LoVo (cell line): ENCODE results near the gene ECSCR.

ENCODE experiments used
- DNase-seq: peaks from one replicate; pipeline ENCODE4 v3.0.0-alpha.2; 2016; ENCODE audit warnings: low spot score

Gene ECSCR

DNA sequence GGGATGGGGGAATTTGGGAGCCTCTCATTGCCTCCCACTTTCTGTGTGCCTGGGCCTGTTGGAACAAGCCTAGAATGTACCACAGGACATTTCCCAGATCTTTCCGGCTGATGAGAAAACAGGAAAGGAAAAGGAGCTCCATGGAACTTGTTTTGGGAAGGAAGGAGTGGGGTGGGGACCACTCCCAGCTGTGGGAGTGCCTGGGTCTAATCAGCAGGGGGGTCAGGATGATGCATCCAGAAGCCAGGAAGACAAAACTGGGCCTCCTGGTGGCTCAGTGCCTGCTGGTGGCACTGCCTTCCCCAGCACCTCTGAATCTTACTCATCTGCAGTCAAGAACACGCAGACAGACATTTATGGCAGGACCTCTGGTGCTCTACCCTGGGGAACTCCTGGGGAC lies 11.0 kb upstream of the ECSCR start:
- DNase-seq, result no peak

DNA sequence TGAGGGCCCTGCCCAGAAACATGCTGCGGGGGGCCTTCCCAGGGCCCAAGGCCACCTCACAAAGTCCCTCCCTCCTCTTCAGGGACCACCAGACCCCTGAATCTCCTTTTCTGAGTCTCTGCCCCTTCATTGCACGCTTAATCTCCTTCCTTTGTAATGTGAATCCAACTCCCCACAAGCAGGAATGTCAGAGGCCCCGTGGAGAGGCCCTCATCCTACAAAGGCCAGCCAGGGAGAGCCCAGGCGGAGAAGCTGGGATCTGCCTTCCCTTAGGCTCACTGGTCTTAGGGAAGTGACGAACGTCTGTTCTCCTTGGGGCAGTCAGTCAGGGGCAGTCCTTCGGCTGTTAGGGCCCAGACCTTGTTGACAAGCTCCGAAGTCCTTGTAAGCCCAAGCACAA lies 10.6 kb upstream of the ECSCR start:
- no peak for DNase-seq

DNA sequence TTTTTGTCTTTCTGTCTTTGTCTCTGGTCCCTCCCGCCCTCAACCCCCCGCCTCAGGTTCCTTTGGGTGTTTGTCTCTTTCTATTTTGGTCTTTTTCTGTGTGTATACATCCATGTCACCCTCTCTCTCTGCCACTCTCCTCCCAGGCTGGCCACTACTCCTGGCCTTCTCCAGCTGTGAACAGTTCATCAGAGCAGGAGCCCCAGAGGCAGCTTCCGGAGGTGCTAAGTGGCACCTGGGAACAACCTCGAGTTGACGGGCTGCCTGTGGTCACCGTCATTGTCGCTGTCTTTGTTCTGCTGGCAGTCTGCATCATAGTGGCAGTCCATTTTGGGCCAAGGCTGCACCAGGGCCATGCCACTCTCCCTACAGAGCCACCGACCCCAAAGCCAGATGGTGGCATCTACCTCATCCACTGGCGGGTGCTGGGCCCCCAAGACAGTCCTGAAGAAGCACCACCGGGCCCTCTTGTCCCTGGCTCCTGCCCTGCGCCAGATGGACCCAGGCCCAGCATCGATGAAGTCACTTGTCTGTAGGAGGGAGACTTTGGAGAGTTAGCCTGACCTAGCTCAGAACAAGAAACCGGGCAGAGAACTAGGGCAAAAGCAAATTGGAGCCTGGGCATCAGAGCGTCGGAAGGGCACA lies 10.0 kb upstream of the ECSCR start:
- DNase-seq, result no peak

DNA sequence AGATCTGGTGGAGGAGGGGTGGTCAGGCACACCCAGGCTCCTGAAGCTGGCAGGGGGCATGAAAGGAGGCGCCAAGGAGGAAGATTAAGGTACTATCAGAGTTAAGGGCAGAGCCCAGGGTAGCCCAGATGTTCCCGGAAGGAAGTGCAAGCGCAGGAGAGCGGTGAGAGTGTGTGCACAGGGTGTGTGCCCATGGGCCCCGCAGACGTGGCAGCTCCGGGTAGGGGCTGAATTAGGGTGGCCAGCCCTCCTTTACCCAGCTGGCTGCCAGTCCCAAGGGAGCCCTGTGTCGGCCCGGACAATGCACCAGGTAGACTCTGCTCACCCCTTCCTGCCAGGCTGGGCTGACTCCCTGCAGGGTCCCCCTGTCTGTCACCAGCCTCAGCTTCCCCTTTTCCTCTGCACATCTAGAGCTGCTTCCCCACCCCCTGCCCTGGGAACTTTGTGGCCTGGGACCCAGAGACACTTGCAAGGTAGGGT lies 8.3 kb upstream of the ECSCR start, which contains the start of gene SMIM33:
TSS of gene SMIM33 (plus strand) at position 184 of the 480 bp plus-strand sequence. CDS start at position 302, 118 bp downstream.
- DNase-seq, result no peak

DNA sequence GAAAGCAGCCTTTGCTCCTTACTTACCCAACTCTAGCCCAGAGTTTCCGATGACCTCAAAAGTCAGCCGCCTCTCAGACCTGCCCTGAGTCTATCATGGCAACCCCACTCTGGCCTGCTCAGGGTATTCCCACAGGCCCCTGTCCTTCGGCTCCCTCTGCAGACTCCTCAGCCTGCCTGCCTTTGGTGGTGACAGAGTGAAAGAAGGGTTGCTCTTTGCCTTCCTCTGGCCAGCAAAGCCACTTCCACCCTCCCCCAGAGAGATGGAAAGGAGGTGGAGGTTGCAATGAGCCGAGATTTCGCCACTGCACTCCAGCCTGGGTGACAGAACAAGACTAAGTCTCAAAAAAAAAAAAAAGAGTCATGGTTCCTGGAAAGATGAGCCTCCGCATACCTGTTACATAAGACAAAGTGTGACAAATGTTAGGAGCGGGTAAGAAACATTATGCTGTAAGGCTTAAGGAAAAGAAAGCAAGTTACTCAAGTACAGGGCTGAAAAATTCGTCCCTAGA lies 5.9 kb upstream of the ECSCR start:
- DNase-seq, result no peak

DNA sequence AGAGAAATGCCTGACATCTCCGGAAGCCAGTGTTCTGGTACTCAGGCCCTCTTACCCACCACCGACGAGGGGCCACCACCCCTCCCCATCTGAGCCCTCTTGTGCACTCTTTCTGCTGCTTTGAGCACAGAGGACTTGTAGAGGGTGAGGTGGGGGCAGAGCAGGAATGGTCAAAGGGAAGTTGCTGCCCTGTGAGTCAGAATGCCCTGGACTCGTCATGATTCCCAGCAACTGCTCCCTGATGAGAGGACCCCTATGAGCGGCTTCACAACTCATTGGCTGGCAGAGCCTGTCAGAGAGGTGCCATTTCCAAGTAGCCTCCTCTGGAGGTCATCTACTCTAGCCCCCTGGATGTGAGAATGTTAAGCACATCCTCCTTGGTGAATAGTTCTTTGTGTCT lies 845 bp downstream of the ECSCR start:
- no peak for DNase-seq

DNA sequence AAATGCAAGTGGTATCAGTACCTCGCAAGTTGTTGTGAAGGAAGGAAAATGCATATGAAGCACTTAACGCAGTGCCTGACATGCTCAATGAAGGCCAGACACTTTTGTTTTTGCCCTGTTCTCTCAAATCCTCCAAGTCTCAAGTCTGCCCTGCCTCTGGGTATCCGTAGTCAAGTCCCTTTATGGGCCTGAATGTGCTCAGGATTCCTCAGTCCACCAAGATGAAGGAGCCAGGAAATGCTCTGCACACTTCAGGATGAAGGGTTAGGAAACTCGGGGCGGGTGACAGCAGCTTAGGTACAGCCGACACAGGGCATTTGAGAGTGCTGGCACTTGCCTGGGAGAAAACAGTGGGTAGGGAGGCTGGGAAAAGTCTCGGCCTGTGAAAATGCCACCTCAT lies 1.4 kb downstream of the ECSCR start:
- DNase-seq, result no peak

DNA sequence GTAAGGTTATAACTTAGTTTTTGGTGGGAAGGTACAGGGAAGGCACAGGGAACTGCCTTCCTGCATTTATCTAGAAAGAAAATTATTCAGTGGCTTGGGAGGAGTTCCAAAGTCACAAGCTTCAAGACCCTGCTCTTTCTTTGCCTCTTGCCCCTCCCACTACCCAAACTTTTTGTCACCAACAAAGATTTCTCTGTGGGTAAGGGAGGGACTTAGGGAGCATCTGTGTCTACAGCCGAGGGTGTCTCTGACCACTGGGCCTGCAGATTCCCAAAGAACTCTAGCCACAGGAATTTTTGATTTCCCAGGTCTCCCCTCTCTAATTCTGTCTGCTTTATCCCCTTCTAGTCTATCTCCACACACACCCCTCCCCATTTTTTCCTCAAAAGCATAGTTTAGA lies 2.1 kb downstream of the ECSCR start:
- no peak for DNase-seq

DNA sequence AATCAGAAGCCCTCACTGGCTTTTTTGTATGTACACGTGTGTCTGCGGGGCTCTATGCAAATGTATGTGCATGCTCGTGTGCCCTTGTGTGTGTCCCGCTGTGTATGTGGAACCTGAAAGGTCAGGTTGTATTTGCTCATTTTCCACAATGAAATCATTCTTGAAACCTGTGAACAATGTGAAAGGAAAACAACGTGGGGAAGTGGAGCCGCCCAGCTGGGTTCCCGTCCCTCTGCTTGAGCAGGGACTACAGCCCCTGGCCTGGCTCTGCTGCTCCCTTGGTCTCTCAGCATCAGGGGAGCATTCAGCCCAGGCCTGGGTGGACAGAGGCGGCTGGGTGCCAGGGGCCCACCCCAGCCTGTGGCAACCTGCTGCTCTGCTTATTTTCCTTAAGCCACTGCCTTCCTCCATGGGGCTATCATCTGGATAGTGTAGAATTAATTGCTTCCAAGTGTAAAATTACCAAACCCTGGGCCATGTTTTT lies 3.0 kb downstream of the ECSCR start:
- DNase-seq, result no peak

DNA sequence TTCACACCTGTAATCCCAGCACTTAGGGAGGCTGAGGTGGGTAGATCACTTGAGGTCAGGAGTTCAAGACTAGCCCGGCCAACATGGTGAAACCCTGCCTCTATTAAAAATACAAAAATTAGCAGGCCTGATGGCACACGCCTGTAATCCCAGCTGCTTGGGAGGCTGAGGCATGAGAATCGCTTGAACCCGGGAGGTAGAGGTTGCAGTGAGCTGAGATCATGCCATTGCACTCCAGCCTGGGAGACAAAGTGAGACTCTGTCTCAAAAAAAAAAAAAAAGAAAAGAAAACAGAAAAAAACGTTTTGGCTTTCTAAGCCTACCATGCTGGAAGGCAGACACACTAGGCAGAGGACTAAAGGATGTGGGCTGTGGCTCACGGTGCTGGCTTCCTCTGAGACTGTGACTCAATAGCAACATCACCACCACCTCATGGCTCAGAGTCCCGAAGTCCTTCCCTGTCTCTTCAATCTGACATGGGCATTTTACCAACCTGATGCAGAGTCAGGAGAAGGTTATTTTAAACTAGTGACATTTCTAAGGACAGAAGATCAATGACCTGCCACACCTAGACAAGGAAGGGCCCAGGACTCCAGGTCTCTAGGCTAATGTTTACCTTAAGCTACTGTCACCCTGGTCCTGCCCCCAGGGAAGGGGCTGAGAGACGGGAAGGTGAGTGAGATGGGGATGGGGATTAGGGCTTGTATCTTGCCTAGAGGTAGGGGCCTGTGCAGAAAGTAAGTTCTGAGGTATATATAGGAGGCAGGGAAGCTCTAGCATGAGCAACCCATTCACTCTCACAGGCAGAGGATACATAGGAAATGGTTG lies 3.7 kb downstream of the ECSCR start:
- DNase-seq, result no peak

DNA sequence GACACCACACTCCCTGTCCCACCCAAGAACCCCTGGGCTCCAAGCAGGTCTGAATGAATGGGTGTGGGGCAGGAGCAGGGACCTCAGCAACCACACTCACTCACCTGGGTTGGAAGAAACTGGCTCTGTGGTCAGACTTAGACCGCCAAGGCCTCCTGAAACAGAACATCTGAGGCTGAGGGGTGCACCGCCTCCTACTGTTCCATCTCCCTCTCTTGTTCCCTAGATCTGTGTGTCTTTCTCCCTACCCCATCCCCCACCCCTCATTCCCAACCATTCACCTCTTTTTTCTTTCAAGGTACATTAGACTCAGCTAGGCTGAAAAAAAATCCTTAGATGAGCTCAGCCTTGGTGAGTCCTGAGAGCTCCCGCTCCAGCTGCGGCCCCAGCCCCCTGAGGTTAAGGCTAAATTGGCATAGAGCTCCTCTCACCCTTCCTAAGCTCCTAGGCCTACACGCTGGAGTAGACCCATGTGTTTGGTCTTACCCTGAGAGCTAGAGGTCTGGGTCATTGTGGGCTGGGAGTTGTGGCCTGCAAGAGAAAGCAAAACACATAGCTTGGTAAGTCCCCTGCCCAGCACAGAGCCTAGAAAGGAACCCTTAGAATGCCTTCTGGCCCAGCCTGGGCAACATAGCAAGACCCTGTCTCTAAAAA lies 4.8 kb downstream of the ECSCR start:
- DNase-seq, result no peak

DNA sequence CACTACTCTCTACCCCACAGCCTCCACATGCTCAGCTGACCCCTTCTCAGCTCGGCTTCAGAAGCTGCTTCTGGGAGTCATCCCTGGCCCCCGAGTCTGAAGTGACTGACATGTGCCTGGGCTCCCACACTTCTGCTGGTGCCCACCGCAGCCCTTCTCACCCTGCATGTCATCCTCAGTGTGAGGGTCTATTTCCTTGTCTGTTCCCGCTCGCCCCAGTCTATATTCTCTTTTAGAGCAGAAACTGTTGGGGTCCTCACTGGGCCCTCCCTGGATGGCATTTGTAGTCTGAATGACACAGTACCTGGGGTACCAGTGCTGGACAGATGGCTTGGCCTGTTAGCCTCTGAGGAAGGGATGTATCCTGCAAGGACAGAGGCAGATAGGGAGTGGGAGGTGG lies 5.3 kb downstream of the ECSCR start:
- no peak for DNase-seq

DNA sequence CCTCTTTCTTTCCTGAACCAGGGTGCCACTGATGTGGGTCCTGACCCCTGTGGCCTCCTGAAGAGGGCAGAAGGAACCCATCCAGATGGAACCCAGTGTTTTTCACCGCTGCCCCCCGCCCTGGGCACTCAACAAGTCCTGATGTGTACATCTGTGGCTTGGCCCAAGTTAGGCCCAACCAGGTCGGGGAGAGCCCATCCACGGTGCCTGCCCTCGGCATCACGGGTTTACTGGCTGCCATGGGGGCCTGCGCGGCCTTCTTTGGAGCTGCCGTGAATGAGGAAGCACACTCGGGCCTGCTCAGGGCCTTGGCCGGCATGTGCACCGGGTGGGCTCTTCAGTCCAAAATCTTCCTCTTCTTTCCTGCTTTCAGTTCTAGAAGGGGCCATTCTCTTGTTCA lies 5.8 kb downstream of the ECSCR start:
- no peak for DNase-seq

DNA sequence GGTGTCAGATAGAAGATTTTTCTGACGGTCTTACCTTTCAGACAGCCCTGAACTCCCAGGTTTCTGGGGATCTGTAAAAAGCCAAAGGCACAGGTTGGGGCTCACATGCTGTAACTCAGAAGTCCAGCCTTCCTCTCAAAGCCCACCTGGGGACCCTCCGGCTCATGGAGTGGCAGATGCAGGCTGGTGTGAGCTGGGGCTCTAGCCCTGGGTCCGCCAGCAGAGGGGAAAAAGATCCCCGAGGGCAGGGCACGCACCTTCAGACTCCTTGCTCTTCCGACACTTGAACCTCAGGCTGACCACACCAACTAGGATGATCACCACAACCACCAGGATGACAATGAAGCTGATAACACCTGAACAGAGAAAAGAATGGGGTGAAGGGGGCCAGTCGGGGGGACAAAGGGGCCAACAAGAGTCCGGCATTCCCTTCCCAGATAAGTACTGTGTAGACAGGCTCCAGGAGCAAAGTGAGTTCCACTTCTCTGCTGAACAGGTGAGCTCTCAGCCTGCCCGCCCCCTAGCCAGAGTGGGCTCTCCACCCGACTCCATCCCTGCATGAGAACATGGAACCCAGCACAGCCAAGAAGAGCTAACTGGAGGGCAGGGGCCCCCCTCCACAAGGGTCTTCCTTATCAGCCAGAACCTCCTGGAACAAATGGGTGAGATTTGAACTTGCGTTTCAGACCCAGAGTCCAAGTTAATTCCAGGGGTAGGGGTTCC lies 7.8 kb downstream of the ECSCR start:
- DNase-seq, result no peak

DNA sequence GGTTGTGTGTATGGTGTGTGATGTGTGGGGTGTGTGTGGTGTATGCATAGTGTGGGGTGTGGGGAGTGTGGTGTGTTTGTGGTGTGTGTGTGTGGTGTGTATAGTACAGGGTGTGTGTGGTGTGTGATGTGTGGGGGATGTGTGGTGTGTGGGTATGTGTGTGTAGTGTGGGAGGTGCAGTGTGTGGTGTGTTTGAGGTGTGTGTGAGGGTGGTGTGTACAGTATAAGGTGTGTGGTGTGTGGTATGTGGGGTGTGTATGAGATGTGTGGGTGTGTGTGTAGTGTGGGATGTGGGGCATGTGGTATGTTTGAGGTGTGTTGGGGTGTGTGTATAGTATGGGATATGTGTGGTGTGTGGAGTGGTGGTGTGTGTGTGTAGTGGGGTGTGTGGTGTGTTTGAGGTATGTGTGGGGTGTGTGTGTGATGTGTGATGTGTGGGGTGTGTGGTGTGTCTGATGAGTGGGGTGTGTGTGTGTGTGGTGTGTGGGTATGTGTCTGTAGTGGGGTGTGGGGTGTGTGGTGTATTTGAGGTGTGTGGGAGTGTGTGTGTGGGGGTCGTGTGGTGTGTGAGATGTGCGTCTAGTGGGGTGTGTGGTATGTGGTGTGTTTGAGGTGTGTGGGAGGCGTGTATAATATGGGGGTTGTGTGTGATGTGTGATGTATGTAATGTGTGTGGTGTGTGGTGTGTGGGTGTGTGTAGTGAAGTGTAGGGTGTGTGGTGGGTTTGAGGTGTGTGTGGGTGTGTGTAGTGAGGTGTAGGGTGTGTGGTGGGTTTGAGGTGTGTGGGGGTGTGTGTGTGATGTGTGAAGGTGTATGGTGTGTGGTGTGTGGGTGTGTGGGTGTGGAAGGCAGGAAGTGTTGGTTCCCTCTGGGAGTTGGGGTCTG lies 8.6 kb downstream of the ECSCR start:
- no peak for DNase-seq

DNA sequence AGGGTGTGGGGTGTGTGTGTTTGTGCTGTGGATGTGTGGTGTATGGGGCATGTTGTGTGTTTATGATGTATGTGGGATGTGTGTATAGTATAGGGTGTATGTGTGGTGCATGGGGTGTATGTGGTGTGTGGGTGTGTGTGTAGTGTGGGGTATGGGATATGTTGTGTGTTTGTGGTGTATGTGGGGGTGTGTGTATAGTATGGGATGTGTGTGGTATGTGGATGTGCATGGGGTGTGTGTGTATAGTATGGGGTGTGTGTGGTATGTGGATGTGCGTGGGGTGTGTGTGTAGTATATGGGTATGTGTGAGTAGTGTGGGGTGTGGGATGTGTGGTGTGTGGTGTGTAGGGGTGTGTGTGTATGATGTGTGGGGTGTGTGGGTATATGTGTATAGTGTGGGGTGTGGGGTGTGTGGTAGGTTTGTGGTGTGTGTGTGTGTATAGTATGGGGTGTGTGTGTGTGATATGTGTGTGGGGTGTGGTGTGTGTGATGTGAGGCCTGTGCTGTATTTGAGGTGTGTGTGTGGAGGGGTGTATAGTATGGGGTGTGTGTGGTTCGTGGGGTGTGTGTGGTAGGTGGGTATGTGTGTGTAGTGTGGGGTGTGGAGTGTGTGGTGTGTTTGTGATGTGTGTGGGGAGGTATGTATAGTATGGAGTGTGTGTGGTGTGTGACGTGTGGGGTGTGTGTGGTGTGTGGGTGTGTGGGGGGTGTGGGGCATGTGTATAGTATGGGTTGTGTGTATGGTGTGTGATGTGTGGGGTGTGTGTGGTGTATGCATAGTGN lies 10.5 kb downstream of the ECSCR start:
- no peak for DNase-seq

DNA sequence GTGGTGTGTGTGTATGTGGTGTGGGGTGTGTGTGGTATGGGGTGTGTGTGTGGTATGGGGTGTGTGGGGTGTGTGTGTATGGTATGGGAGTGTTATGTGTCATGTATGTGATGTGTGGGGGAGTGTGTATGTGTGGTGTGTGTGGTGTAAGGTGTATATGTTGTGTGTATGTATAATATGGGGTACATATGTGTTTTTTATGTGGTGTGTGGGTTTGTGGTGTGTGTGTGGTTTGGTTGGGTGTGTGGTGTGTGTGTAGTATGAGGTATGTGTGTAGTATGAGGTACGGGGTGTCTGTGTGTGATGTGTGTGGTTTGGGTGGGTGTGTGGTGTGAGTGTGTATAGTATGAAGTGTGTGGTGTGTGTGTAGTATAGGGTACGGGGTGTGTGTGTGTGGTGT lies 11.4 kb downstream of the ECSCR start:
- no peak for DNase-seq

DNA sequence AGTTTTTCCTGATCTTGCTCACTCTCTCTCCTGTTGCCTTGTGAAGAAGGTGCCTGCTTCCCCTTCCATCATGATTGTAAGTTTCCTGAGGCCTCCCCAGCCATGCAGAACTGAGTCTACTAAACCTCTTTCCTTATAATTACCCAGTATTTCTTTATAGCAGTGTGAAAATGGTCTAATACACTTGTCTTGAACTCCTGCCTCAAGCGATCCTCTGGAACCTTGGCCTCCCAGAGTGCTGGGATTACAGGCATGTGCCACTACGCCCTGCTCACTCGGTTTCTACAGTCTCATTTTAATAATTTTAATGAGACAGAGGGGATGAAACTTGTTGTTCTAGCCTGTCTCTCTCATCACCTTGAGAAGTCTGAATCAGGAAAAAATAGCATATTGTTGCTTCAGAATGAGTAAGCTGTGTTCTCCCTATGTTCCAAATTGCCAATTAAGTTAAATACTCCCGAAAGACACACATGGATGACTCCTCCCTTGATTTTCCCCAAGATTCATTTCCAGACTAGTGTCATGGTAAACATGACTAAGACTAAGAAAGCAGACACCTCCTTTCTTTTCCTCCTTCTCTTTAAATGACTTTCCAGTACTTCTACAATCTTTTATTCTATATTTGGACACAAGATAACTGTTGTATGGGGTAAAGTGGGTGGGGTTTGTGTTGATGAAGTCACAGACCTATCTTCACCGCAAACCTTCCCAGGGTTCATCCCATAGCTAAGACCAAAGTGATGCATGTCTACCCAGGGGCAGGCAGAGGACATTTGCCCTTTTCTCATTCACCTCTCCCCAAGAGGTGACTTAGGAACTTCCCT lies 15.4 kb downstream of the ECSCR start:
- no peak for DNase-seq
